HepG2 (cell line): ENCODE results near the gene SUMO1. TPM values are rescaled to one million over a fixed set of nuclear protein-coding genes. Genes with fewer than 3 reads are reported as not detected.
A peak's percentile ranks its signal among the peaks of the same experiment; 100 is the strongest.

Experiments used
- FOXP1 ChIP-seq, 2 experiments: fragments of 450-650 bp in 1 of 2; IDR thresholded peaks; 2 replicates each; pipeline ENCODE4 v1.6.1; 2017 to 2018; ENCODE audit warnings: antibody characterized with exemption in 1 of 2
- IRF2 ChIP-seq: IDR thresholded peaks from 2 replicates; pipeline ENCODE4 v1.6.1; 2018; ENCODE audit warnings: missing genetic modification reagents, missing compliant biosample characterization
- KLF15 ChIP-seq: sonication (generic); formaldehyde crosslinking; IDR thresholded peaks from 2 replicates; pipeline ENCODE4 v1.8.1; 2023; ENCODE audit warnings: borderline replicate concordance, mild to moderate bottlenecking, inconsistent platforms, missing genetic modification reagents, mixed read lengths
- MIER2 ChIP-seq: IDR thresholded peaks from 2 replicates; pipeline ENCODE4 v1.6.1; 2016; ENCODE audit warnings: missing biosample characterization, missing genetic modification reagents
- MIXL1 ChIP-seq: IDR thresholded peaks from 2 replicates; pipeline ENCODE4 v1.6.1; 2016
- NFKBIZ ChIP-seq: IDR thresholded peaks from 2 replicates; pipeline ENCODE4 v1.6.1; 2018; ENCODE audit warnings: missing genetic modification reagents, missing compliant biosample characterization
- NR2C2 ChIP-seq: sonication (generic); formaldehyde crosslinking; IDR thresholded peaks from 2 replicates; pipeline ENCODE4 v1.4.0; 2020; ENCODE audit warnings: missing genetic modification reagents, mild to moderate bottlenecking, moderate library complexity, borderline replicate concordance
- PCBP2 ChIP-seq: fragments of 200-400 bp; formaldehyde crosslinking; optimal IDR thresholded peaks from 2 replicates; pipeline ENCODE3; 2018; ENCODE audit warnings: low read length, low read depth; ENCODE audit not compliant: poor library complexity, severe bottlenecking
- PHB2 ChIP-seq: fragments of 450-650 bp; IDR thresholded peaks from 2 replicates; pipeline ENCODE4 v1.6.1; 2018; ENCODE audit not compliant: partially characterized antibody
- RXRB ChIP-seq: IDR thresholded peaks from 2 replicates; pipeline ENCODE4 v1.6.1; 2016; ENCODE audit warnings: borderline replicate concordance, missing genetic modification reagents, missing compliant biosample characterization
- SALL2 ChIP-seq: sonication (generic); formaldehyde crosslinking; IDR thresholded peaks from 2 replicates; pipeline ENCODE4 v1.8.1; 2023; ENCODE audit warnings: mild to moderate bottlenecking, missing genetic modification reagents, inconsistent platforms
- TAF1 ChIP-seq: sonication (generic); formaldehyde crosslinking; IDR thresholded peaks from 2 replicates; pipeline ENCODE4 v1.4.0; 2020; ENCODE audit warnings: missing genetic modification reagents
- U2AF1 ChIP-seq: fragments of 200-400 bp; formaldehyde crosslinking; optimal IDR thresholded peaks from 2 replicates; pipeline ENCODE3; 2017; ENCODE audit warnings: mild to moderate bottlenecking, low read depth, low read length
- ZC3H13 ChIP-seq: sonication (generic); formaldehyde crosslinking; IDR thresholded peaks from 2 replicates; pipeline ENCODE4 v1.8.1; 2023; ENCODE audit warnings: mild to moderate bottlenecking, missing genetic modification reagents, moderate library complexity
- ZFP36L1 ChIP-seq: sonication (generic); formaldehyde crosslinking; IDR thresholded peaks from 2 replicates; pipeline ENCODE4 v1.8.0; 2022; ENCODE audit warnings: mild to moderate bottlenecking, missing genetic modification reagents, moderate library complexity
- ZMAT3 ChIP-seq: sonication (generic); formaldehyde crosslinking; conservative IDR thresholded peaks from 2 replicates; pipeline ENCODE4 v1.7.0; 2021; ENCODE audit warnings: missing genetic modification reagents
- ZNF292 ChIP-seq: sonication (generic); formaldehyde crosslinking; IDR thresholded peaks from 2 replicates; pipeline ENCODE4 v1.8.1; 2022; ENCODE audit warnings: mild to moderate bottlenecking, low read depth, missing genetic modification reagents, borderline replicate concordance
- ZNF296 ChIP-seq: sonication (generic); formaldehyde crosslinking; conservative IDR thresholded peaks from 2 replicates; pipeline ENCODE4 v1.5.0; 2020; ENCODE audit warnings: mild to moderate bottlenecking, missing genetic modification reagents
- ZNF383 ChIP-seq: sonication (generic); formaldehyde crosslinking; IDR thresholded peaks from 2 replicates; pipeline ENCODE4 v1.4.0; 2020; ENCODE audit warnings: missing genetic modification reagents, mild to moderate bottlenecking, borderline replicate concordance
- ZNF569 ChIP-seq: sonication (generic); formaldehyde crosslinking; IDR thresholded peaks from 2 replicates; pipeline ENCODE4 v1.5.0; 2020; ENCODE audit warnings: mild to moderate bottlenecking, missing genetic modification reagents, moderate library complexity, borderline replicate concordance
- ZNF670 ChIP-seq: sonication (generic); formaldehyde crosslinking; IDR thresholded peaks from 2 replicates; pipeline ENCODE4 v1.8.0; 2022; ENCODE audit warnings: mild to moderate bottlenecking, missing genetic modification reagents, borderline replicate concordance
- ZNF713 ChIP-seq: sonication (generic); formaldehyde crosslinking; IDR thresholded peaks from 2 replicates; pipeline ENCODE4 v1.4.0; 2020; ENCODE audit warnings: mild to moderate bottlenecking, missing genetic modification reagents
- ZSCAN29 ChIP-seq: sonication (generic); formaldehyde crosslinking; conservative IDR thresholded peaks from 2 replicates; pipeline ENCODE4 v1.4.0; 2020; ENCODE audit warnings: mild to moderate bottlenecking, missing genetic modification reagents
- polyA plus RNA-seq, 8 experiments: library from polyadenylated mRNA; depleted of rRNA in 3 of 8; stranded (reverse) in 7 of 8; unstranded in 1 of 8; fragments of >200 nt; fragmentation: Illumina TruSeq in 4 of 8; extraction: Trizol in 4 of 8; gene quantifications; 2 replicates each; pipeline versions ENCODE4 v1.2.1 to v1.2.3, GENCODE V29; 2011 to 2016; ENCODE audit warnings: low read depth in 4 of 8, missing spikeins in 1 of 8, mixed read lengths in 1 of 8; ENCODE audit not compliant: insufficient read depth in 1 of 8
- total RNA-seq, 5 experiments: library from RNA; depleted of rRNA; stranded (reverse); fragments of >200 nt; fragmentation: Illumina TruSeq; extraction: Trizol; gene quantifications; 2 replicates each; pipeline ENCODE4 v1.2.3, GENCODE V29; 2016; ENCODE audit warnings: low read depth in 1 of 5
- TF ChIP-seq, protein P1 (sequence below): sonication (generic); formaldehyde crosslinking; IDR thresholded peaks from 2 replicates; pipeline ENCODE4 v1.5.1; 2020; ENCODE audit warnings: missing genetic modification reagents, mild to moderate bottlenecking, borderline replicate concordance
- TF ChIP-seq, protein P2 (sequence below): sonication (generic); formaldehyde crosslinking; IDR thresholded peaks from 2 replicates; pipeline ENCODE4 v1.8.1; 2023; ENCODE audit warnings: mild to moderate bottlenecking, missing genetic modification reagents
- TF ChIP-seq, protein P3 (sequence below): sonication (generic); formaldehyde crosslinking; IDR thresholded peaks from 2 replicates; pipeline ENCODE4 v1.5.0; 2020; ENCODE audit warnings: missing genetic modification reagents, mild to moderate bottlenecking, borderline replicate concordance

The SUMO1 gene
- total and polyA plus RNA-seq, 2 of the 13 experiments (the other 11 are each of a cell fraction or from before 2014, with no cell fraction given) = 101 to 173 TPM

DNA sequence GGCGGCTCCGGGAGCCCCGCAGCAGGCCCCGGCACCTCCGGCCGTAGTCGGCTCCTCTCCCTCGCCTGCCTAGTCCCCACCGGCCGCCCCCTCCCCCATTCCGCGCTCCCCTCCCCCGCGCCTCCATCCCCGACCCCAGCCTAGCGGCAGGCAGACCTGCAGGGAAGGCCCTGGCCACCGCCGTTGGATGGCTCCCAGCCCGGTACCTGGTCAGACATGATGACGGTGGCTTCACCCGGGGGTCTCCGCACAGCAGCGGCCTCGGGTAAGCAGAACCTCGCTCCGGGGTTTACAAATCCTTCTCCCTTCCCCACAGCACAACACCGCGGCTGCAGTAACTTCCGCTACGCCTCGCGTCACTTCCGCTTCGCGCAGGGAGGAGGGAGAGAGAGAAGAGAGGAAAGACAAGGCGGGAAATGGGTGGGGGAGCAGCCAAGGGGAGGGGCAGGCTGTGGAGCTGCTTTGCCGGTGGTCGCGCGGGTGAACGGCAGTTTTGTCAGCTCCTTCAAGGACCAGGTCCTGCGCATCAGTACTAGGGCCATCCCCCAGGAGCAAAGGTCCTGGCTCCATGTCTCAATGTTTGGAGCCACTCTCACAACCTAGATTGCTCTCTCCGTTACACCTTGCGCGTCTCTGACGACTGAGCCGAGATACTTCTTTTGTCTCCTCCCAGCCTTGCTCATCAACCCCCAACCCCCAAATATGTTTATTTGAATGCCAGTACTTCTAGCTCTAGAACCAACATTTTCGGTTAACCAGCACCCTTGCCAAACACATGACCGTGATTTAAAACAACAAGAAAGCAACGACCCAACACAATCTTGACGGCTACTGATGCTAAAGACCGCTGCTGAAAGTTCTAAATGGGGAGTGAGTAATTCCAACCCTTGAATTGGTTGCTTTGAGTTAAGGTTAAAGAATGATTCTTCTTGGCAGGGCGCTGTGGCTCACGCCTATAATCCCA is at the start of gene SUMO1 (continued):
- TF ChIP-seq ZC3H13 (CRISPR knock-in tag) (peak; percentile 92), ZNF292 (peak; percentile 94; the same call in 1 of the 2 replicates), ZNF383 (no peak), MIER2 (CRISPR knock-in tag) (no peak; the same call in 1 of the 2 replicates), ZNF296 (no peak), TAF1 (peak; percentile 82), ZNF670 (no peak), RXRB (CRISPR knock-in tag) (no peak), FOXP1 (IDR thresholded peaks at IDR 0.05) (no peak), FOXP1 (CRISPR knock-in tag; IDR thresholded peaks at IDR 0.05) (peak; percentile 56; the same call in 1 of the 2 replicates), ZNF569 (no peak), PHB2 (no peak), NR2C2 (peak; percentile 53; the same call in 1 of the 2 replicates), U2AF1 (no peak), IRF2 (CRISPR knock-in tag) (peak; percentile 87), ZSCAN29 (CRISPR knock-in tag) (no peak), MIXL1 (CRISPR knock-in tag) (no peak), NFKBIZ (CRISPR knock-in tag) (peak; percentile 83; the same call in 1 of the 2 replicates), ZFP36L1 (CRISPR knock-in tag) (peak; percentile 55; the same call in 1 of the 2 replicates), ZMAT3 (CRISPR knock-in tag) (peak; percentile 92; the same call in 1 of the 2 replicates), SALL2 (peak; percentile 83; the same call in 1 of the 2 replicates), KLF15 (CRISPR knock-in tag) (peak; percentile 72; the same call in 1 of the 2 replicates), ZNF713 (CRISPR knock-in tag) (no peak), PCBP2 (no peak)
- TF ChIP-seq, protein P1, sequence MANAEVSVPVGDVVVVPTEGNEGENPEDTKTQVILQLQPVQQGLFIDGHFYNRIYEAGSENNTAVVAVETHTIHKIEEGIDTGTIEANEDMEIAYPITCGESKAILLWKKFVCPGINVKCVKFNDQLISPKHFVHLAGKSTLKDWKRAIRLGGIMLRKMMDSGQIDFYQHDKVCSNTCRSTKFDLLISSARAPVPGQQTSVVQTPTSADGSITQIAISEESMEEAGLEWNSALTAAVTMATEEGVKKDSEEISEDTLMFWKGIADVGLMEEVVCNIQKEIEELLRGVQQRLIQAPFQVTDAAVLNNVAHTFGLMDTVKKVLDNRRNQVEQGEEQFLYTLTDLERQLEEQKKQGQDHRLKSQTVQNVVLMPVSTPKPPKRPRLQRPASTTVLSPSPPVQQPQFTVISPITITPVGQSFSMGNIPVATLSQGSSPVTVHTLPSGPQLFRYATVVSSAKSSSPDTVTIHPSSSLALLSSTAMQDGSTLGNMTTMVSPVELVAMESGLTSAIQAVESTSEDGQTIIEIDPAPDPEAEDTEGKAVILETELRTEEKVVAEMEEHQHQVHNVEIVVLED (CRISPR knock-in tag) = peak; percentile 94
- TF ChIP-seq, protein P2, sequence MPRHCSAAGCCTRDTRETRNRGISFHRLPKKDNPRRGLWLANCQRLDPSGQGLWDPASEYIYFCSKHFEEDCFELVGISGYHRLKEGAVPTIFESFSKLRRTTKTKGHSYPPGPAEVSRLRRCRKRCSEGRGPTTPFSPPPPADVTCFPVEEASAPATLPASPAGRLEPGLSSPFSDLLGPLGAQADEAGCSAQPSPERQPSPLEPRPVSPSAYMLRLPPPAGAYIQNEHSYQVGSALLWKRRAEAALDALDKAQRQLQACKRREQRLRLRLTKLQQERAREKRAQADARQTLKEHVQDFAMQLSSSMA = peak; percentile 73; the same call in 1 of the 2 replicates
- TF ChIP-seq, protein P3, sequence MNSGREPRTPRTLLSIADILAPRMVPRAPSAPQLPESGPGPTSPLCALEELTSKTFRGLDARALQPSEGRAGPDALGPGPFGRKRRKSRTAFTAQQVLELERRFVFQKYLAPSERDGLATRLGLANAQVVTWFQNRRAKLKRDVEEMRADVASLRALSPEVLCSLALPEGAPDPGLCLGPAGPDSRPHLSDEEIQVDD (CRISPR knock-in tag) = peak; percentile 51; the same call in 1 of the 2 replicates
